Osteoblast (primary cell): ENCODE data around the gene WDTC1. TPM values are rescaled to one million over a fixed set of nuclear protein-coding genes. Genes with fewer than 3 reads are reported as not detected.
"Not testable (repeated sequence)": the region's sequence is repeated elsewhere in the genome, so short reads cannot be mapped to it uniquely, and the experiment has no call there.

ENCODE experiments used
- DNase-seq: peaks from one replicate; pipeline ENCODE4 v3.0.0; 2011; ENCODE audit warnings: low spot score, mixed read lengths; ENCODE audit not compliant: insufficient read length; ENCODE audit errors: missing footprints
- H2AFZ ChIP-seq: 2 replicates; pipeline ENCODE4 v1.6.0; 2011; ENCODE audit warnings: mild to moderate bottlenecking, low read length
- H3K27ac ChIP-seq: 2 replicates; pipeline ENCODE4 v1.5.1; 2011; ENCODE audit warnings: mild to moderate bottlenecking, low read depth, low read length, moderate library complexity
- H3K27me3 ChIP-seq: 2 replicates; pipeline ENCODE4 v1.6.0; 2012; ENCODE audit warnings: mild to moderate bottlenecking, control low read depth, inconsistent platforms, low read length, moderate library complexity; ENCODE audit not compliant: insufficient read depth
- H3K36me3 ChIP-seq: 2 replicates; pipeline ENCODE4 v1.5.1; 2011; ENCODE audit warnings: mild to moderate bottlenecking, low read length, control low read depth, moderate library complexity; ENCODE audit not compliant: insufficient read depth
- H3K4me1 ChIP-seq: 2 replicates; pipeline ENCODE4 v1.5.1; 2011; ENCODE audit warnings: mild to moderate bottlenecking, low read length, control low read depth, moderate library complexity; ENCODE audit not compliant: insufficient read depth
- H3K4me2 ChIP-seq: 2 replicates; pipeline ENCODE4 v1.6.0; 2011; ENCODE audit warnings: mild to moderate bottlenecking, low read length; ENCODE audit not compliant: insufficient read depth
- H3K4me3 ChIP-seq: fragments of 200-600 bp; sonication (generic); 3 replicates; pipeline ENCODE4 v1.5.1; 2012; ENCODE audit warnings: mild to moderate bottlenecking, low read length, inconsistent platforms; ENCODE audit not compliant: insufficient read depth
- H3K79me2 ChIP-seq: 2 replicates; pipeline ENCODE4 v1.6.0; 2012; ENCODE audit warnings: mild to moderate bottlenecking, low read length, control low read depth, inconsistent platforms; ENCODE audit not compliant: insufficient read depth
- H3K9me3 ChIP-seq: 2 replicates; pipeline ENCODE4 v1.5.1; 2011; ENCODE audit warnings: low read depth, low read length, control low read depth
- H4K20me1 ChIP-seq: 2 replicates; pipeline ENCODE4 v1.6.0; 2012; ENCODE audit warnings: mild to moderate bottlenecking, low read length, control low read depth; ENCODE audit not compliant: insufficient read depth
- total RNA-seq: library from RNA; depleted of rRNA; stranded (reverse); fragments of >200 nt; gene quantifications from 2 replicates; pipeline ENCODE4 v1.2.3, GENCODE V29; 2012
- TF ChIP-seq, protein P1 (sequence below): IDR thresholded peaks from 2 replicates; pipeline ENCODE4 v1.5.1; 2011; ENCODE audit warnings: mild to moderate bottlenecking, low read depth, low read length, moderate library complexity; ENCODE audit errors: extremely low read depth

WDTC1 gene
- total RNA-seq, 1 donor, result 34.4 TPM

DNA sequence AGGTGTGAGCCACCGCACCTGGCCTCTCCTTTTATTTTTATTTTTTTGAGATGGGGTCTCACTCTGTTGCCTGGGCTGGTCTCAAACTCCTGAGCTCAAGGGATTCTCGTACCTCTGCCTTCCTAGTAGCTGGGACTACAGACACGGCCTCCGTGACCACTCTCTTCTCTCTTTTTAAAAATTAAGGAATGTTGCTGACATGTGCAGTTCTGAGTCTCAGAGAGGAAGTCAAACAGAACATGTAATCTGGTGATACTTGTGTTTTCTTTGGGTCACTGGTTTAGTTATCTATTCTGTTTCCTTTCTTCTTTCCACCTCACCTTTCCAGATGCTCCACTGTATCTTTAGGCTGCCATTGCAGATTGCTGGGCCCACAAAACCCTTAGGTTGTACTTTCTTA, 2.7 kb downstream of the WDTC1 start:
- TF ChIP-seq, protein P1, sequence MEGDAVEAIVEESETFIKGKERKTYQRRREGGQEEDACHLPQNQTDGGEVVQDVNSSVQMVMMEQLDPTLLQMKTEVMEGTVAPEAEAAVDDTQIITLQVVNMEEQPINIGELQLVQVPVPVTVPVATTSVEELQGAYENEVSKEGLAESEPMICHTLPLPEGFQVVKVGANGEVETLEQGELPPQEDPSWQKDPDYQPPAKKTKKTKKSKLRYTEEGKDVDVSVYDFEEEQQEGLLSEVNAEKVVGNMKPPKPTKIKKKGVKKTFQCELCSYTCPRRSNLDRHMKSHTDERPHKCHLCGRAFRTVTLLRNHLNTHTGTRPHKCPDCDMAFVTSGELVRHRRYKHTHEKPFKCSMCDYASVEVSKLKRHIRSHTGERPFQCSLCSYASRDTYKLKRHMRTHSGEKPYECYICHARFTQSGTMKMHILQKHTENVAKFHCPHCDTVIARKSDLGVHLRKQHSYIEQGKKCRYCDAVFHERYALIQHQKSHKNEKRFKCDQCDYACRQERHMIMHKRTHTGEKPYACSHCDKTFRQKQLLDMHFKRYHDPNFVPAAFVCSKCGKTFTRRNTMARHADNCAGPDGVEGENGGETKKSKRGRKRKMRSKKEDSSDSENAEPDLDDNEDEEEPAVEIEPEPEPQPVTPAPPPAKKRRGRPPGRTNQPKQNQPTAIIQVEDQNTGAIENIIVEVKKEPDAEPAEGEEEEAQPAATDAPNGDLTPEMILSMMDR, result no peak
- Histone ChIP-seq H2AFZ (no peak overlapping the region), H3K4me1 (peaks cover 15% of the 10 kb centered on the region), H3K27ac (no peak overlapping the region), H3K4me3 (no peak overlapping the region), H3K9me3 (no peaks in the 10 kb centered on the region), H3K79me2 (peaks cover 34% of the 10 kb centered on the region), H3K4me2 (no peak overlapping the region), H3K27me3 (no peaks in the 10 kb centered on the region), H4K20me1 (peaks cover 13% of the 10 kb centered on the region), H3K36me3 (no peaks in the 10 kb centered on the region)
- DNase-seq, result no peak

DNA sequence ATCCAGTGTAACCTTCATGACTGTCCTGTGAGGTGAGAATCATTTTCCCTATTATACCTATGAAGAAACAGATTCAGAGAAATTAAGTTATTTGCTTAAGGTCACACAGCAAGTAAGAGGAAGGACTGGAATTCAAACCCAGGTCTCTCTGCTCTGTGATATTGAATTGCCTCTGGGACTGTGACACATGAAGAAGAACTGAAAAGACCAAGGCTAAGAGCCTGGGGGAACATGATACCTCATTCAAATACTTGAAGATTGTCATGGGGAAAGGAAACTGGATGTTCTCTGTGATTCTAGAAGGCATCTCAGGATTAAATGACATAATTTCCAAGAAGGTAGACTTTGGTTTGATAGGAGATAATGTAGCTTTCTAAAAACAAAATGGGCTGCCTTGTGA, 3.6 kb downstream of the WDTC1 start:
- peak; percentile 36 for DNase-seq
- no peak overlapping the region for H3K27ac ChIP-seq
- TF ChIP-seq, protein P1, result no peak
- H3K4me2 ChIP-seq, result no peak overlapping the region
- peaks cover 13% of the 10 kb centered on the region for H4K20me1 ChIP-seq
- no peaks in the 10 kb centered on the region for H3K36me3 ChIP-seq
- H3K79me2 ChIP-seq, result peaks cover 34% of the 10 kb centered on the region
- no peaks in the 10 kb centered on the region for H3K27me3 ChIP-seq
- H3K4me1 ChIP-seq, result peaks cover 15% of the 10 kb centered on the region
- no peaks in the 10 kb centered on the region for H3K9me3 ChIP-seq
- no peak overlapping the region for H2AFZ ChIP-seq
- no peak overlapping the region for H3K4me3 ChIP-seq

DNA sequence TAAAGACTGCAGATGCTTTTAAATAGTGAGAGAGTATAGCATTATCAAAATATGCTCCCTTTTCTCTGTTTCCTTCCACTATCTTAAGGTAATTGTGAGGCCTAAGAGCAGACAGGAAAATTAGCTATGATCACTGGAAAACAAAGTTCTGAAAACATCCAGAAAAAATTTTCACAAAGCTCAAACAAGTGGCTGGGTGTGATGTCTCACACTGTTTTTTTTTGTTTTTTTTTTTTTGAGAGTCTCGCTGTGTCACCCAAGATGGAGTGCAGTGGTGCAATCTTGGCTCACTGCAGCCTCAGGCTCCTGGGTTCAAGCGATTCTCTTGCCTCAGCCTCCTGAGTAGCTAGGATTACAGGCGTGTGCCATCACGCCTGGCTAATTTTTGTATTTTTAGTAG, 7.2 kb downstream of the WDTC1 start:
- H3K9me3 ChIP-seq, result no peaks in the 10 kb centered on the region
- H2AFZ ChIP-seq, result no peak overlapping the region
- H3K27ac ChIP-seq, result no peak overlapping the region
- H3K79me2 ChIP-seq, result peaks cover 18% of the 10 kb centered on the region
- TF ChIP-seq, protein P1, result no peak
- peak; percentile 52 for DNase-seq
- peaks cover 7% of the 10 kb centered on the region for H4K20me1 ChIP-seq
- H3K4me3 ChIP-seq, result no peak overlapping the region
- H3K27me3 ChIP-seq, result no peaks in the 10 kb centered on the region
- H3K36me3 ChIP-seq, result no peaks in the 10 kb centered on the region
- peaks cover 4% of the 10 kb centered on the region for H3K4me1 ChIP-seq
- no peak overlapping the region for H3K4me2 ChIP-seq

DNA sequence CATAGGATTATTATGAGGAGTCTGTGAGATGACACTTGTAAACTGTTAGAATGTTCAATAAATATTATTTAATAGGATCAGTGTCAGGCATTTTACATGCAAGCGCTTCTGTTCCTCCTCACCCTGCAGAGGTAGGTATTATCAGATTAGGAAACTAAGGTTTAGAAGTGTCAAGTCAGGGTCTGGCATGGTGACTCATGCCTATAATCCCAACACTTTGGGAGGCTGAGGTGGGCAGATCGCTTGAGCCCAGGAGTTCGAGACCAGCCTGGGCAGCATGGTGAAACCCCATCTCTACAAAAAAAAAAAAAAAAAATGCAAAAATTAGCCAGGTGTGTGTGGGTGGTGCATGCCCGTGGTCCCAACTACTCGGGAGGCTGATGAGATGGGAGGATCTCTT, 9.2 kb downstream of the WDTC1 start:
- H3K36me3 ChIP-seq, H3K4me3 ChIP-seq, H3K4me1 ChIP-seq, DNase-seq, H3K27me3 ChIP-seq, H3K4me2 ChIP-seq, H3K27ac ChIP-seq, H3K79me2 ChIP-seq, H4K20me1 ChIP-seq, H3K9me3 ChIP-seq, H2AFZ ChIP-seq: not testable (repeated sequence)

DNA sequence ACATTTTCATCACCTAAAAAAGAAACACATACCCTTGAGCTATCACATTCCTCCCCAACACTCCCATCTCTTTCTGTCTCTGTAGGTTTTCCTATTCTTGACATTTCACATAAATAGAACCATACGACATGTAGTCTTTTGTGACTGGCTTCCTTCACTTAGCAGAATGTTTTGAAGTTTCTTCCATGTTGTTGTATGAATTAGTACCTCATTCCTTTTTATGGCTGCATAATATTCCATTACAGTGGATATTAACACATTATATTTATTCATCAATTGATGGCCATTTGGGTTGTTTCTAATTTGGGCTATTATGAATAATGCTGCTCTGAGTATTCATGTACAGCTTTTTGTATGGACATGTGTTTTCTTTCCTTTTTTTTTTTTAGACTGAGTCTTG, 11.8 kb downstream of the WDTC1 start:
- Histone ChIP-seq H3K27ac (no peak overlapping the region), H3K79me2 (peaks cover 1% of the 10 kb centered on the region), H3K9me3 (no peaks in the 10 kb centered on the region), H3K4me3 (no peak overlapping the region), H2AFZ (no peak overlapping the region), H4K20me1 (peaks cover 8% of the 10 kb centered on the region), H3K4me1 (peaks cover 2% of the 10 kb centered on the region), H3K27me3 (no peaks in the 10 kb centered on the region), H3K36me3 (no peaks in the 10 kb centered on the region), H3K4me2 (no peak overlapping the region)
- TF ChIP-seq, protein P1, result no peak
- DNase-seq, result no peak
